HG03565 (cell line): ENCODE data around the gene STPG2.
"Not testable (repeated sequence)": the region's sequence is repeated elsewhere in the genome, so short reads cannot be mapped to it uniquely, and the experiment has no call there.

Experiments used
- ATAC-seq: cut with Tn5 transposase; IDR thresholded peaks from one replicate; pipeline ENCODE4 v1.9.1; 2021; ENCODE audit warnings: mild to moderate bottlenecking, moderate library complexity; ENCODE audit not compliant: unreplicated experiment

The STPG2 gene

GRCh38 chr4:97953171-97953941 lies 189.9 kb downstream of the STPG2 start:
- ATAC-seq = no peak

- no peak for ATAC-seq
Observed at GRCh38 chr4:97952763-97953162, 190.5 kb downstream of the STPG2 start.

- no peak for ATAC-seq
Observed at GRCh38 chr4:97950836-97951235, 192.4 kb downstream of the STPG2 start.

GRCh38 chr4:97942951-97943350 lies 200.3 kb downstream of the STPG2 start:
- no peak for ATAC-seq

GRCh38 chr4:97942137-97942536 lies 201.1 kb downstream of the STPG2 start:
- ATAC-seq = no peak

- ATAC-seq = no peak
Observed at GRCh38 chr4:97938141-97938540, 205.1 kb downstream of the STPG2 start.

GRCh38 chr4:97924341-97924958 lies 218.8 kb downstream of the STPG2 start:
- no peak for ATAC-seq

- ATAC-seq = no peak
Observed at GRCh38 chr4:97923096-97923495, 220.2 kb downstream of the STPG2 start.

- no peak for ATAC-seq
Observed at GRCh38 chr4:97917115-97917514, 226.2 kb downstream of the STPG2 start.

- no peak for ATAC-seq
Observed at GRCh38 chr4:97912156-97912555, 231.1 kb downstream of the STPG2 start.

GRCh38 chr4:97911236-97911906 lies 231.9 kb downstream of the STPG2 start:
- no peak for ATAC-seq

GRCh38 chr4:97910005-97910404 lies 233.3 kb downstream of the STPG2 start:
- ATAC-seq = peak; percentile 77

- ATAC-seq = not testable (repeated sequence)
Observed at GRCh38 chr4:97903436-97904189, 239.7 kb downstream of the STPG2 start.

GRCh38 chr4:97900229-97900628 lies 243.0 kb downstream of the STPG2 start:
- no peak for ATAC-seq

GRCh38 chr4:97892592-97893266 lies 250.5 kb downstream of the STPG2 start:
- ATAC-seq = no peak

- no peak for ATAC-seq
Observed at GRCh38 chr4:97879942-97880341, 263.3 kb downstream of the STPG2 start.

GRCh38 chr4:97868097-97868496 lies 275.2 kb downstream of the STPG2 start:
- no peak for ATAC-seq

- no peak for ATAC-seq
Observed at GRCh38 chr4:97867557-97868091, 275.7 kb downstream of the STPG2 start.

- no peak for ATAC-seq
Observed at GRCh38 chr4:97866821-97867556, 276.3 kb downstream of the STPG2 start.

GRCh38 chr4:97851115-97851514 lies 292.2 kb downstream of the STPG2 start:
- ATAC-seq = no peak
